C1 segment of cervical spinal cord (tissue), 14 donors: Measurements from ENCODE around the gene TNRC6B.
"Not testable (repeated sequence)": the region's sequence is repeated elsewhere in the genome, so short reads cannot be mapped to it uniquely, and the experiment has no call there.

Experiments used
- DNase-seq, 14 donors: peaks; one replicate each; lab custom pipeline; 2025; lab: John Stamatoyannopoulos, UW

Gene TNRC6B

GRCh38 chr22:40177738-40178416 is at the start of gene TNRC6B:
Gene TNRC6B (plus strand): TSS chr22:40177925. CDS start chr22:40178136, 211 bp downstream.
- DNase-seq: peak in 12 of 14 donors; percentile 50 to 97 (median 74)

GRCh38 chr22:40128989-40129388 is 48.7 kb upstream of the TNRC6B start:
- DNase-seq: no peak

GRCh38 chr22:40137132-40137531 is 40.6 kb upstream of the TNRC6B start:
- DNase-seq: no peak

- no peak for DNase-seq
These were observed 38.9 kb upstream of the TNRC6B start for GRCh38 chr22:40138866-40139265.

DNA sequence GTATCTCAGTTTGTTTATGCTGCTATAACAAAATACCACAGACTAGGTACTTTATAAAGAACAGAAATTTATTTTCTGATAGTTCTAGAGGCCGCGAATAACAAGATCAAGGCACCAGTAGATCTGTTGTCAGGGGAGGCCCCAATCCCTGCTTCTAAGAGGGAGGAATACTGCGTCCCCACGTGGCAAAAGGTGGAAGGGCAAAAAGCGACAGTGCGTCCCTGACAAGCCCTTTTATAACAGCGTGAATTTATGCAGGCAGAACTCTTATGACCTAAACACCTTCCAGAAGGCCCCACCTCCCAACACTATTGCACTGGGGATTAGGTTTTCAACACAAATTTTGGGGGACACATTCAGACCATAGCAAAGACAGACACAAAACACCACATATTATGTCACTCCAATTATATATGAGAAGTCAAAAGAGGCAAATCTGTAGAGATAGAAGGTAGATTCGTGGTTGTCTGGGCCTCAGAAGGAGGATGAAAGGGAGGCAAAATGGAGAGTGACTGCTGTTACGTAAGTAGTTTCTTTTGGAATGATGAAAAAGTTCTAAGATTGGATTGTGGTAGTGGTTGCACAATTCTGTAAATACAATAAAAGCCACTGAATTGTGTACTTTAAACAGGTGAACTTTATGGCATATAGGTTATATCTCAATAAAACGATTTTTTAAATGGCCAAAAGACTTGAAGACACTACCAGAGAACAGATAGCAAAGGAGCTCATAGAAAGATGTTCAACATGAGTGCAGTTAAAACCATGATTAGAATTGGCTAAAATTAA is 30.1 kb upstream of the TNRC6B start:
- no peak for DNase-seq

DNA sequence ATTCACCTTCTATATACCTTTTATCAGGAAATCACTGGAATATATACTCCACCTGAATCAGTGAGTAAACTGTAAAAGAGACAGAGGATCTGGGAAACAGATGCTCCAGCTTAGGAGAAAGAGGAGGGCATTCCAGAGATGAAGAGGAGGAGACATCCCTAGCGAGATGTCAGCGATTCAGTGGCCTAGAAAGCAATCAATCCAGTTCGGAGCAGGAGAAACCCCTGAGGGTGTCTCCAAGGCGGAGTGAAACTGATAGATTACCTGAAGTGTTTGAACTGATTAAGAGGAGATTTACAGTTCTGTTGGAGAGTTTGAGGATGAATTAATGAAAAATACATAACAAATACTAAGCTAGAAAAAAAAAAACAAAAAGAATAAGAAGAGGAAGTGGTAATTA is 24.5 kb upstream of the TNRC6B start:
- DNase-seq: no peak

DNA sequence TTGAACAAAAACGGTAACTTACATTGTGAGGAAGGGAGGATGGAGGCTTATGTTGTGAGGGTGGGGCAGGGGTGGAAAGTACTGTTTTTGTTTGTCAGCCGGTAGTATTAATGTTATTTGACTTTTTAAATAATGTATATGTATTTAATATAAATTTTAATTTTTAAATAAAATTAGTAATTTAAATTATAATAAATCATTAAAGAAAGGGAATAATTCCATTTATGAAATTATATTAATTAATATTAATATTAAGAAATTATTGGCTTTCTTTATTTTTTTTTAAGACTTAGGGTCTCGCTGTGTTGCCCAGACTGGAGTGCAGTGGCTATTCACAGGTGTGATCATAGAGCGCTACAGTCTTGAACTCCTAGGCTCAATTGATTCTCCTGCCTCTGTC is 24.0 kb upstream of the TNRC6B start:
- DNase-seq: no peak

- no peak for DNase-seq
These were observed 21.7 kb upstream of the TNRC6B start for GRCh38 chr22:40156001-40156516.

- DNase-seq: not testable (repeated sequence)
These were observed 21.0 kb upstream of the TNRC6B start for GRCh38 chr22:40156682-40157081.

DNA sequence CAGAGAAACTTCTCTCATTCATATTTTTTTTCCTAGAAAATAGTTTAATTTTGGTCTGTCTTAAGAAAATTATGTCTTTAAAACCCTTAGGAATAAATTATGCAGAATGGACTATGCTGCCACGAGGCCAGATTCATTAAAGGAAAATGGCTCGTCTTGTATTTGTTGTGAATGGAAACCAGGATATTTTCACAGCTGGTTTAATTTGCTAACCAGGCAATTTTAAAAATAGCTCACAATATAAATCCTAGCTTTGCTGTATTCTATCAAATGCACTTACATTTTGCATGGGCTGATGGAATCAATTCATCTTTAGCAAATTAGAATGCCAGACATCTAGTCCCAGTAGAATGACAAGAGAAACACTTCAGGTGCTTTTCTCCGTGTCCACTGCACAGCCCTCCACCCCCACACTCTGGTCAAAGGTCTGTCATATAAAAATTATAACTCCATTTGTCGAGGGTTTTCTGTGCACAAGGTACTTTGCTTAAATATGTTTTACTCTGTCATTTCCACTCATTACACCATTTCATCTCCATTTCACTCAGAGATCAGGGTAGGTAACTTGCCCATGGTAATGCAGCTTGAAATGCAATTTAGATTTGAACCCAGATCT is 20.3 kb upstream of the TNRC6B start:
- no peak for DNase-seq

GRCh38 chr22:40161194-40161593 is 16.5 kb upstream of the TNRC6B start:
- DNase-seq: no peak

- not testable (repeated sequence) for DNase-seq
These were observed 12.2 kb upstream of the TNRC6B start for GRCh38 chr22:40165537-40165936.

DNA sequence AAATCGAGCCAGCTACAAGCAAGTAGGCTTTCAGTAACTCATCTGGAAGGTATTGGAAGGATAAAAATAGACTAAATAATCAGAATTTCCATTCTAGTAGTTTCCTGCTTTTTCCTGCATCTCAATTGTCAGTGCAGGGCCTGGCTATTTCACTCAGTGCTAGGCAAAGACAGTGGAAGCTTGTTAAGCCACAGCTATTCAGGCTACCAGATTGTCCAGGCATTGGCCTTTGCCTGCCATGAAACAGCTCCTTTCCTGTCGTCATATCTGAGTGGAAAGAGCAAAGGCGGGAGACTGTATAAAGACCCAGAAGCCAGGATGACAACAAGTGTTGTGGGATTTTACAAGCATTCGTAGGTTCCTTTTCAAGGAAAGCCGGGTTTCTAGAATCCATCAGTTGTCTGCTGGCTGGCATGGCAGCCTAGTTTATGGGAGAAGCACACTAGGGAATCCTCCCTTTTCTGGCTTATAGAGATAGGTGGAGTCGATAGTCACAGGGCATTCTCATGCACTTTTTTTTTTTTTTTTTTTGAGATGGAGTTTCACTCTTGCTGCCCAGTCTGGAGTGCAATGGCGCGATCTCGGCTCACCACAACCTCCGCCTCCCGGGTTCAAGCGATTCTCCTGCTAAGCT is 2.0 kb upstream of the TNRC6B start:
- DNase-seq: peak in 2 of 14 donors; percentile 6 to 17

DNA sequence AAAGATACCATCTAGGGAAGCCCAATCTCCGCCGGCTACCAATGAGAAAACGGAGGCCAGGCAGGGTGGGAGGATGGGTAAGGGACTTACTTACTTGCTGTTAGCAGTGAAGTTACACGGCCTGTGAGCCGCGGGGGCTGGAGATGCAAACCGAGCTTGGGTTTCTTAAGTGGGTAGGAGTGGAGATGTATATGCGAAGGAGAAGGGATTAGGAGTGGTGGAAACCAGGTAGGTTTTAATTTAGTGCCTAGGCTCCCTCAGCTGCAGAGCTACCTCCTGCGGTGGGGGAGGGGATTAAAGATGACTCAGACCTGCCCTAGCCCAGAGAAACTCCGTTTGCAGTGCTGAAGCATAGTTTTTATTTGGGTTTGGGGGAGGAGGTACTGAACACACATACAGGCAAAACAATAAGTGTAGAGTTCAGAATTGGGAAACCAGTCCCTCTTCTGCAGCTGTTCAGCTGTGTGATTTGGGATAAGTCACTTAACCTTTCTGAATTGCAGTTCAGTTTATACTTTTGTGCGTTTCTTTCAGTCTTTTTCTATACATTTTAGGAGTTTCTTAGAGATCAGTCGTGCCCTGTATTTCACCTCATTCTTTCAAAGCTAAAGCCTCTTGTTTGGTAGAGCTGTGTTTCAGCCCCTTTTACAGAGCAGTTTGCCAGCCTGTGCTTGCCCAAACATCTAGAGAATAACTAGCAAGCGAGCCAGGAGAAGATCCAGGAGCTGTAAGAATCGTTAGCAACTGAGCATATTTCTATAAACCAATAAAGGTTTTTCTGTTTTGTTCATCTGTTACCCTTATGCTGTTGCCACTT is 596 bp upstream of the TNRC6B start:
- peak in 1 of 14 donors; percentile 11 for DNase-seq

GRCh38 chr22:40178417-40179409 is 988 bp downstream of the TNRC6B start:
- DNase-seq: peak in 7 of 14 donors; percentile 9 to 41 (median 17)

DNA sequence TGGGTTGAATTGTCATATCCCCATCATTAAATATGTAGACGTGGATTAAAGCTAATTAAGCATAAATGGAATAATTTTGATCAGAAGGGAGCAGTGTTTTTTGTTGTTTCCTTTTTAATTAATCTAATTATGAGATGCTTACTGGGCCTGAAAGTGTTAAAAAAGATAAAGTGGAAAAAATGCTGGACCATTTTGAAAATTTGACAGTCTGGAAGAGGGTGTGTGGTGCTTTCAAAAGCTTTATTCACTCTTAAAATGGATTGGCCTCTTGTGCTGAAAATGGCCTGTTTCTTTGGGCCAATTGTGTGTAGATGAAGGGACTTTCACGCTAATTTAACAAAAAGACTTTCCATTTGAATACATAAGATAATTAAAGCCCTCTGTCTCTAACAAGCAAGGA is 1.8 kb downstream of the TNRC6B start:
- peak in 1 of 14 donors; percentile 34 for DNase-seq

DNA sequence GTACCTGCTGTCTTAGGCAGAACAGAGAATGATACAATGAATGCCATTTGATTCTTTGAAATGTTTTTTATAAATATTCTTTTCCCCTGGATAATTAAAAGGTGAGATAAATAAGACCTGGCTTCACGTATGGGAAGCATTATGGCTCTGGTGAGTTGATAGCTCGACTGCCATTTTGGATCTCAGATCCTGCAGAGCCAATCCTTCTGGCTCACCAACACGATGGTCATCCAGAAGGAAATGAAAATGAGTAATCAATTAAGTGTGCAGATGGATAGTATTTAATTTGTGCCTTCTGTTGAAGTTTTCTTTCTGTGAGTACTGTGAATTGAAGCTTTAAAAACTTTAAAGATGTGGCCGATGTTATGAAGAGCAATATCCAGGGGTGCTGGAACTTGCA is 2.7 kb downstream of the TNRC6B start:
- no peak for DNase-seq

DNA sequence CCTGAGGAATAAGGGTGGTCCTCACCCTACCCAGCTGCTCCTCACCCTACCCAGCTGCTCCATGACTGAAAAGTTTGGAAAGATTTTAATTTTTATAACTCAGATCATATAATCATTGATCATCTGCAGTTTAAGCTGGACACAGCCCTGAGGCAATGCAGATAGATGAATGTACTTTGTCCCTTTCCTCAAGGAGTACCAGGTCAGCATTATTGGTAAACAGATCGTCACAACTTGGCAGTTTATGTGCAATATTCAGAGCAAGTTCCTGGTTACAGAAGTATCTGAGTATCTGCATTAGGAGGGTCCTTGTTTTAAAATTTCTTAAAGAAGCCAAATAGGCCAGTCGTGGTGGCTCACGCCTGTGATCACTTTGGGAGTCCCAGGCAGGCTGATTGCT is 3.6 kb downstream of the TNRC6B start:
- DNase-seq: no peak

- no peak for DNase-seq
These were observed 4.6 kb downstream of the TNRC6B start for GRCh38 chr22:40182231-40182835.
